NCI-H146 treated with DMSO at 0.1 percent for 48 hours (cell line): ENCODE measurements around the gene ADARB1.

Experiments used
- DNase-seq: peaks from one replicate; lab custom pipeline; 2025; ENCODE audit not compliant: unreplicated experiment; lab: John Stamatoyannopoulos, UW

The ADARB1 gene

GRCh38 chr21:45248301-45248892 is 174.0 kb downstream of the ADARB1 start:
- DNase-seq, result peak; percentile 2

GRCh38 chr21:45248893-45249381 is 174.6 kb downstream of the ADARB1 start:
- no peak for DNase-seq

- no peak for DNase-seq
These were observed 175.2 kb downstream of the ADARB1 start for GRCh38 chr21:45249626-45250025.

GRCh38 chr21:45250272-45250671 is 175.9 kb downstream of the ADARB1 start:
- no peak for DNase-seq

DNA sequence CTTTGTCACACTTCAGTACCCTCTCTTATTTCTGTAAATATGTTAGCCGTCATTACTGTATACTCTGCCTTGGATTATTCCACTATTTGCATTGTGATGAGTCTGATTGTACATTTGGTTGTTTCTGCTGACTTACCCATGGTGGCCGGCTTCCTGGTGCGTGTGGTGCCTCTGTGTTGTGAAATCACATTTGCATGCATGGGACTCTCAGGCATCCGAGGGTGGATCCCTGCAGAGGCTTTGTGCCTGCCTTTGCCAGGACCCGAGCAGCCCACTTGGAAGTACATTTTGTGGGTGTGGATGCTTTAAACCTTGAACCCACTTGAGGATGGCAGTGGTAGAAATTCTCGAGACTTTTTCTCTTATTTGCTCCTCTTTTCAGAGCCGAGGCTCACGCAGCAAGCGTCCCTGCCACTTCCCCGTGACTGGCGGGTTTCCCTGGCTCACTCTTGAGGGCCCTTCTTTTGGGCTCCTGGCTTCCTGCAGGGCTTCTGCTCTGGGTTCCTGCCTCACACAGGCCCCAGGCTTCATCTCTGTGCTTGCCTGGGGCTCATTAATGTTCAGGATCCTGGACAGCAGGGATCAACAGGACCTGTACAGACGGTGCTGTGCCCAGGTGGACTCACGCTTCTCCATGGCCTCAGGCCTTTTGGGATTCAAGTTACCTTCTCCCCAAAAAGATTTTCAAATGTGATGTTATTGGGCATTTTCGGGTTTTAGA is 176.7 kb downstream of the ADARB1 start:
- DNase-seq, result no peak

GRCh38 chr21:45251635-45252447 is 177.5 kb downstream of the ADARB1 start:
- DNase-seq, result no peak

GRCh38 chr21:45252448-45252925 is 178.1 kb downstream of the ADARB1 start:
- no peak for DNase-seq

- no peak for DNase-seq
These were observed 178.8 kb downstream of the ADARB1 start for GRCh38 chr21:45253180-45253579.

DNA sequence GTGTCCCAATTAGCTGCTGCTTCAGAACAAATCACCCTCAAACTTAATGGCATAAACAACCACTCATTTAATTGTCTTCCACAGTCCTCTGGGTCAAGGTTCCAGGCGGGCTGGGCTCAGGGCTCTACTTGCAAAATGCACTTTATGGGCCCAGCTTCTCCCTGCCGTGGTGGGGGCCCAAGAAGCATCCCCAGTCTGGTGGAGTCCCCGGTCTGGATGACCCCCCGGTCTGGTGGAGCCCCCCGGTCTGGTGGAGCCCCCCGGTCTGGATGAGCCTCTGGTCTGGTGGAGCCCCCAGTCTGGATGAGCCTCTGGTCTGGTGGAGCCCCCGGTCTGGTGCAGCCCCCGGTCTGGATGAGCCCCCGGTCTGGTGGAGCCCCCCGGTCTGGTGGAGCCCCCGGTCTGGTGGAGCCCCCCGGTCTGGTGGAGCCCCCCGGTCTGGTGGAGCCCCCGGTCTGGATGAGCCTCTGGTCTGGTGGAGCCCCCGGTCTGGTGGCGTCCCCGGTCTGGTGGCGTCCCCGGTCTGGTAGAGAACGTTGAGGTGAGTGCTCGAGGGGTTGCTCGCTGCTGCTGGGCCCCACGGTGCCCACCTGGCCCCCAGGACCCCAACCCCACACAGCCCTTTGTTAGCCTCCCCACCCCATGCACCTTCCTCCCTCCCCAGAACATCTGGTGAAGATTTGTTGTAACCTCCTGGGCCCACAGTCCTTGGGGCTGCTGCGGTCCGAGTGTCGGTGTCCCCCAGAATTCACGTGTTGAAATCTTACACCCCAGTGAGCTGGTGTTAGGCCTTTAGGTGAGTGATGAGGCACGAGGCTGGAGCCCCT is 179.5 kb downstream of the ADARB1 start:
- no peak for DNase-seq

- no peak for DNase-seq
These were observed 180.1 kb downstream of the ADARB1 start for GRCh38 chr21:45254460-45254930.

- peak; percentile 20 for DNase-seq
These were observed 181.1 kb downstream of the ADARB1 start for GRCh38 chr21:45255381-45256020.

DNA sequence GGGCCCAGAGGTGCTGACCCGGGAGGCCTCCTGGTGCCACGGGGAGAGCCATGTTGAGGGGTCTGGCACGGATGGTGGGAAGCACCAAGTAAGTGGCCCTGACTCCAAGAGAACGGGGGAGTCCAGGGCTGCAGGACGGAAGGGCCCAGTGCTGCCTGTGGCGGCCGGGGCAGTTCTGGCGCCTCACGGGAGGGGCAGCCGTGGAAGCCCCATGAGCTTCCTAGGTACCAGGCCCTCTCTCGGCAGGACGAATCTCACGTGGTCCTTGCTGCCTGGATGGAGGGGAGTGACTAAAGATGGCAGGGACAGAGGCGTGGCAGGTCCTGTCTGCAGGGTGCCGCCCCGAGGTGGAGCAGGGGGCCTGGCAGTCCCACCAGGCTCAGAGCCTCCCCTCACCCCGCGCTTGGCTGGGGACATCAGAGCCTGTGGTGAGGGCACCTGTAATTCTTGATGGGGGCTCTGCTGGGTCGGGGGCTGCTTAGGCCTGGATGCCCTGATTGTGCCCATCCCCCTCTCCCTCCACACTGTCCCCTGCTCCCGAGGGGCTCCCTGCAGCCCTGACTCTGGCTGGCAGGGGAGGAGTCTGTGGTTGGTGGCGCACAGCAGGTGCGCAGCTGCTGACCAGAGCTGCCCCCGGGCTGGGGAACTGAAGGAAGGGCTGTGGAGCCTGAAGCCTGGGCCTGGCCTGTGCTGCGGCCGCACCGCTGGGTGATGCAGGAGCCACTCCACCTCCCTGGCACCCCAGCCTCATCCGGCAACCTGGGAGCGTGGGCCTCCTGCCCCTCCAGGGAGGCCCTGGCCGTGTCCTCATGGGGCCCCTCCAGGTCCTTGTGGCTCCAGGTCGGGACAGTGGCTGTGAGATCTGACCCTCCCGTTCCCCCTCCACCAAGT is 181.9 kb downstream of the ADARB1 start:
- DNase-seq, result no peak

GRCh38 chr21:45256912-45257672 is 182.7 kb downstream of the ADARB1 start:
- no peak for DNase-seq

- DNase-seq, result no peak
These were observed 183.4 kb downstream of the ADARB1 start for GRCh38 chr21:45257673-45258341.

DNA sequence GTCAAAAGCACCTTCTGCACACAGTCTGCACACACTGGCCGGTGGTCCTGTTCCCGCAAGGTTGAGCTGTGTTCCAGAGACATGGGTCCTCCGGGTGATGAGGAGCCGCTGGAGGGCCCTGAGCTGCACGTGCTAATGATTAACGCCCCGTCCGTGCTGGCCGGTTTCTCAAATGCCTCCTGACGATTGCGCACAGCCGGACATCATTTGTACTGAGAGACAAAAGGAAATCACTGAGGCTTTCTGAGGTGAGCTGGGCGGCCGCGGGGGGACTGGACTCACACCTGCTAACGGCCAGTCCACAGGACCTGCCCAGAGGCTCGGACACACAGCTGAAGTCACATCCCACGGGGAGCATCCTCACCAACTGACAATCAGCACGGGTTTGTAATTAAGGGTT is 184.1 kb downstream of the ADARB1 start:
- no peak for DNase-seq

DNA sequence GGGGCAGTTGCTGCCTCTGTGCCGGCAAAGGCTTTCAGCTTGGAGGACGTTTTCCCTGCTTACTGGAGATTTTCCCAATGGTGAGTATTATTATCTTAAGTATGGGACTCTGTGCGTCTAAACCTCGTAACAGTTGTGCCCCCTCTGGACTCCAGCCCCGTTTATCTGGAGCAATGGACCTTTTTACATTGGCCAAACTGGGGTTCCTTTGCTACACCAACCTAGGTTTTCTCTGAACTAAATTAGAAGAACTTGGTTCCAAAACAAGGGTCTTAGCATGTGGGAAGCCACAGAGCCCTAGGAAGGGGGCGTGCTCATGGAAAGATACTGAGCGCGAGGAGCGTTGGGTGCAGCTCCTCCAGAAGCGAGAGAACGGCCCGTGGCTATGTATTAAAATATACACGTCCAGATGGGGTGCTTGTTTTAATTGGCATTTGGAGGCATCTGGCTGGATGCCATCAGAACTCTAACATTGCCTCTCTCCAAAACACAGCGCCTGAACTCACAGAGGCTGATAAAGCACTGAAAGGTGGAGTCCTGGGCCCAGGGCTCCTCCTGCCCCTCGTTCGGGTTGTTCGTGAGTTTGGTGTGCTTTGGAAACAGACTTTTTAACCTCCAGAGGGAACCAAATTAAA is 184.9 kb downstream of the ADARB1 start:
- DNase-seq, result no peak

GRCh38 chr21:45260191-45260825 is 185.9 kb downstream of the ADARB1 start:
- DNase-seq, result no peak
